HG02610 (cell line): Measurements from ENCODE around the gene CRY2.
A peak's percentile ranks its signal among the peaks of the same experiment; 100 is the strongest.

Experiments
- ATAC-seq: cut with Tn5 transposase; IDR thresholded peaks from one replicate; pipeline ENCODE4 v1.9.1; 2021; ENCODE audit warnings: mild to moderate bottlenecking, moderate library complexity; ENCODE audit not compliant: unreplicated experiment

The CRY2 gene

GRCh38 chr11:45876401-45876800 lies 29.1 kb downstream of the CRY2 start:
- no peak for ATAC-seq

- no peak for ATAC-seq
Measured at GRCh38 chr11:45877221-45877620, 29.9 kb downstream of the CRY2 start.

GRCh38 chr11:45877845-45878244 lies 30.6 kb downstream of the CRY2 start:
- ATAC-seq, result no peak

GRCh38 chr11:45879803-45880686 lies 32.8 kb downstream of the CRY2 start:
- no peak for ATAC-seq

GRCh38 chr11:45880772-45881570 lies 33.7 kb downstream of the CRY2 start:
- ATAC-seq, result no peak

- no peak for ATAC-seq
Measured at GRCh38 chr11:45881708-45882368, 34.6 kb downstream of the CRY2 start.

- no peak for ATAC-seq
Measured at GRCh38 chr11:45884596-45885185, 37.4 kb downstream of the CRY2 start.

- ATAC-seq, result peak; percentile 61
Measured at GRCh38 chr11:45885274-45885920, 38.1 kb downstream of the CRY2 start, which contains the start of gene MAPK8IP1. Gene MAPK8IP1 (plus strand): TSS chr11:45885651. CDS start chr11:45885821, 170 bp downstream.

GRCh38 chr11:45885921-45886721 lies 38.8 kb downstream of the CRY2 start:
- no peak for ATAC-seq

- no peak for ATAC-seq
Measured at GRCh38 chr11:45886816-45887520, 39.7 kb downstream of the CRY2 start.

- no peak for ATAC-seq
Measured at GRCh38 chr11:45887587-45887986, 40.3 kb downstream of the CRY2 start.

- no peak for ATAC-seq
Measured at GRCh38 chr11:45889555-45889954, 42.3 kb downstream of the CRY2 start.

- ATAC-seq, result no peak
Measured at GRCh38 chr11:45889966-45890365, 42.7 kb downstream of the CRY2 start.

- ATAC-seq, result no peak
Measured at GRCh38 chr11:45890886-45891550, 43.7 kb downstream of the CRY2 start.

GRCh38 chr11:45892856-45893255 lies 45.6 kb downstream of the CRY2 start:
- ATAC-seq, result no peak

GRCh38 chr11:45894555-45895247 lies 47.4 kb downstream of the CRY2 start:
- ATAC-seq, result no peak

- ATAC-seq, result no peak
Measured at GRCh38 chr11:45895553-45896259, 48.4 kb downstream of the CRY2 start.
